Transverse colon (tissue), 4 donors: ENCODE results near the gene FSTL1. TPM values are rescaled to one million over a fixed set of nuclear protein-coding genes. Genes with fewer than 3 reads are reported as not detected.
A peak's percentile ranks its signal among the peaks of the same experiment; 100 is the strongest.

Experiments
- DNase-seq: peaks from one replicate; pipeline ENCODE4 v3.0.0-alpha.2; 2019
- H3K27ac ChIP-seq, 4 donors: fragments of 200-600 bp; sonication (generic); 2 replicates each; pipeline ENCODE4 v1.5.1; 2016 to 2018; ENCODE audit warnings: inconsistent platforms in 4 of 4
- H3K27me3 ChIP-seq: fragments of 200-600 bp; sonication (generic); 2 replicates; pipeline ENCODE4 v1.5.1; 2017; ENCODE audit warnings: inconsistent platforms
- H3K36me3 ChIP-seq, 4 donors: fragments of 200-600 bp; sonication (generic); 2 replicates each; pipeline ENCODE4 v1.5.1; 2017 to 2019; ENCODE audit warnings: inconsistent platforms in 4 of 4
- H3K4me1 ChIP-seq, 4 donors: fragments of 200-600 bp; sonication (generic); 2 replicates each; pipeline ENCODE4 v1.5.1; 2017 to 2020; ENCODE audit warnings: inconsistent platforms in 4 of 4
- H3K4me3 ChIP-seq, 4 donors: fragments of 200-600 bp; sonication (generic); 1 replicate in 1 of 4; 2 replicates in 3 of 4; pipeline versions ENCODE4 v1.5.1 to v1.6.1; 2017 to 2019; ENCODE audit warnings: inconsistent platforms in 4 of 4
- H3K9me3 ChIP-seq, 2 donors: fragments of 200-600 bp; sonication (generic); 2 replicates each; pipeline ENCODE4 v1.5.1; 2017 to 2019; ENCODE audit warnings: inconsistent platforms in 2 of 2
- CTCF ChIP-seq, 5 experiments: fragments of 200-600 bp in 3 of 5; fragments of 450-650 bp in 2 of 5; sonication (generic) in 3 of 5; IDR thresholded peaks; 1 replicate in 2 of 5; 2 replicates in 3 of 5; pipeline ENCODE4 v1.5.1; 2016 to 2017; ENCODE audit warnings: antibody characterized with exemption in 5 of 5, inconsistent platforms in 3 of 5, mild to moderate bottlenecking in 2 of 5, moderate library complexity in 1 of 5
- EP300 ChIP-seq: sonication (generic); formaldehyde crosslinking; IDR thresholded peaks from one replicate; pipeline ENCODE4 v1.6.1; 2017; ENCODE audit warnings: antibody characterized with exemption, low read depth
- POLR2A ChIP-seq: fragments of 450-650 bp; IDR thresholded peaks from one replicate; pipeline ENCODE4 v1.6.1; 2016; ENCODE audit warnings: antibody characterized with exemption, mild to moderate bottlenecking, moderate library complexity
- POLR2AphosphoS5 ChIP-seq, 3 donors: sonication (generic); formaldehyde crosslinking; IDR thresholded peaks; one replicate each; pipeline ENCODE4 v1.6.1; 2016; ENCODE audit warnings: antibody characterized with exemption in 3 of 3
- WGBS, 2 donors: methylation state at CpG; one replicate each; pipeline ENCODE4 v1.1.5; 2018; ENCODE audit warnings: low coverage in 1 of 2; 5-methylcytosine and 5-hydroxymethylcytosine counted together
- in situ Hi-C, 4 donors: fragments of 200-750 bp; cut with MboI; loops; one replicate each; pipeline versions ENCODE4 v1.15.0 to v1.15.1; 2017; ENCODE audit warnings: low sequenced_read_pairs in 3 of 4, low pct_ligation_motif_present in 1 of 4, low pct_unique_long_range_greater_than_20kb in 1 of 4
- intact Hi-C: fragments of 100-400 bp; cut with DNase I; formaldehyde crosslinking; loops from one replicate; pipeline ENCODE4 v1.15.1; 2023; ENCODE audit warnings: low total_unique reads
- total RNA-seq, 4 donors: library from RNA; depleted of rRNA; stranded (reverse); fragments of >200 nt; gene quantifications; one replicate each; pipeline ENCODE4 v1.1.0, GENCODE V29; 2016

Gene FSTL1
- total RNA-seq, 4 donors from 2014 or later = 81.2 to 106 (median 91.8) TPM

GRCh38 chr3:120424976-120425570, 25.7 kb downstream of the FSTL1 start:
- in situ Hi-C loops (loop anchor here (10.0 to 25.0 kb wide), 2 partner anchors 130 to 137 kb away; no protein-coding TSS in a partner anchor), intact Hi-C loops (no loop called here)
- Histone ChIP-seq H3K36me3 (no peaks in the 10 kb centered on the region), H3K4me3 (no peak overlapping the region), H3K27ac (peak overlapping the region; percentile 39 to 84 (median 80)), H3K4me1 (peaks cover 6 to 69% (median 33%) of the 10 kb centered on the region in 4 donors), H3K27me3 (no peaks in the 10 kb centered on the region), H3K9me3 (no peaks in the 10 kb centered on the region)
- 54 to 68% methylated on average over 3 to 5 of the region's 5 CpGs for WGBS, 2 donors
- no peak for TF ChIP-seq POLR2A
- no peak for TF ChIP-seq POLR2AphosphoS5 (IDR thresholded peaks at IDR 0.05)
- no peak for TF ChIP-seq EP300
- TF ChIP-seq CTCF (IDR thresholded peaks at IDR 0.05) = no peak
- DNase-seq = no peak

GRCh38 chr3:120424506-120424905, 26.3 kb downstream of the FSTL1 start:
- Histone ChIP-seq H3K9me3 (no peaks in the 10 kb centered on the region), H3K27ac (peak overlapping the region; percentile 39 to 84 (median 80)), H3K4me1 (peaks cover 6 to 69% (median 31%) of the 10 kb centered on the region in 4 donors), H3K36me3 (no peaks in the 10 kb centered on the region), H3K4me3 (no peak overlapping the region), H3K27me3 (no peaks in the 10 kb centered on the region)
- TF ChIP-seq POLR2A (no peak), EP300 (no peak), CTCF (IDR thresholded peaks at IDR 0.05) (no peak), POLR2AphosphoS5 (IDR thresholded peaks at IDR 0.05) (no peak)
- intact Hi-C loops (no loop called here), in situ Hi-C loops (loop anchor here (10.0 to 25.0 kb wide), 2 partner anchors 130 to 138 kb away; no protein-coding TSS in a partner anchor)
- WGBS, 2 donors = 76 to 80% methylated on average over 6 of the region's 6 CpGs
- DNase-seq = no peak

GRCh38 chr3:120423432-120423831, 27.4 kb downstream of the FSTL1 start:
- intact Hi-C loops = no loop called here
- no peak overlapping the region for H3K4me3 ChIP-seq
- H3K27me3 ChIP-seq = no peaks in the 10 kb centered on the region
- H3K27ac ChIP-seq = peak overlapping the region; percentile 39 to 84 (median 80)
- in situ Hi-C loops = loop anchor here (10.0 to 25.0 kb wide), 2 partner anchors 131 to 139 kb away; no protein-coding TSS in a partner anchor
- no peaks in the 10 kb centered on the region for H3K9me3 ChIP-seq
- peaks cover 14 to 74% (median 41%) of the 10 kb centered on the region in 4 donors for H3K4me1 ChIP-seq
- no peak for DNase-seq
- no peaks in the 10 kb centered on the region for H3K36me3 ChIP-seq
- WGBS, 2 donors = 81 to 84% methylated on average over 3 to 4 of the region's 4 CpGs
- no peak for TF ChIP-seq CTCF (IDR thresholded peaks at IDR 0.05)
- TF ChIP-seq POLR2A = no peak
- no peak for TF ChIP-seq EP300
- no peak for TF ChIP-seq POLR2AphosphoS5 (IDR thresholded peaks at IDR 0.05)

GRCh38 chr3:120421926-120422325, 28.9 kb downstream of the FSTL1 start:
- Histone ChIP-seq H3K27me3 (no peaks in the 10 kb centered on the region), H3K27ac (peak overlapping the region; percentile 73 to 84 (median 80)), H3K4me3 (no peak overlapping the region), H3K36me3 (no peaks in the 10 kb centered on the region), H3K9me3 (no peaks in the 10 kb centered on the region), H3K4me1 (peaks cover 24 to 77% (median 48%) of the 10 kb centered on the region in 4 donors)
- intact Hi-C loops (no loop called here), in situ Hi-C loops (loop anchor here (10.0 to 25.0 kb wide), 2 partner anchors 133 to 140 kb away; no protein-coding TSS in a partner anchor)
- DNase-seq = no peak
- TF ChIP-seq EP300 (no peak), POLR2AphosphoS5 (IDR thresholded peaks at IDR 0.05) (no peak), CTCF (IDR thresholded peaks at IDR 0.05) (no peak)
- WGBS, 2 donors = 80 to 89% methylated on average over 2 of the region's 2 CpGs
